Activated CD4-positive, CD25-positive, alpha-beta regulatory T cell treated with anti-CD3 and anti-CD28 coated beads, Interleukin-2, amount 50 U/mL, for 24 hours (primary cell): ENCODE data around the gene RBAK.
"Not testable (repeated sequence)": the region's sequence is repeated elsewhere in the genome, so short reads cannot be mapped to it uniquely, and the experiment has no call there.

Source experiments
- ATAC-seq, 2 donors: fragments of 150-1000 bp; cut with Tn5 transposase; one replicate each; pipeline ENCODE4 v1.10.0; 2021; ENCODE audit warnings: mild to moderate bottlenecking in 1 of 2, moderate library complexity in 1 of 2

Gene RBAK

DNA sequence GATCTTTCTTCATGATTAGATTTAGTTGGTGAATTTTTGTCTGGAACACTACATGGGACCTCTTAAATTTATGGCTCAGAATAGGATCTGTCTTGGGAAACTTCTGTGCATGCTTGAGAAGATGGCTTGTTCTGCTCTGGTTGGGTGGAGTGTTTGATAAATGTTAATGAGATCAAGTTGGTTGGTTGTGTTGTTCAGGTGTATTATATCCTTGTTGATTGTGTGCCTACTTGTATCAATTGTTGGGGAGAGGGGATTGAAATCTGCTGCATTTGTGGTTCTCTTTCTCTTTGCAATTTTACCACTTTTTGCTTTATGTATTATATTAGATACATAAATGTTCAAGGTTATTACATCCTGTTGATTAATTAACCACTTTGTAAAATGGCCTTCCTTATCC is 6.1 kb downstream of the RBAK start:
- not testable (repeated sequence) for ATAC-seq

GRCh38 chr7:5053175-5053574 is 7.5 kb downstream of the RBAK start:
- ATAC-seq = no peak

GRCh38 chr7:5063698-5064097 is 18.0 kb downstream of the RBAK start:
- no peak for ATAC-seq

DNA sequence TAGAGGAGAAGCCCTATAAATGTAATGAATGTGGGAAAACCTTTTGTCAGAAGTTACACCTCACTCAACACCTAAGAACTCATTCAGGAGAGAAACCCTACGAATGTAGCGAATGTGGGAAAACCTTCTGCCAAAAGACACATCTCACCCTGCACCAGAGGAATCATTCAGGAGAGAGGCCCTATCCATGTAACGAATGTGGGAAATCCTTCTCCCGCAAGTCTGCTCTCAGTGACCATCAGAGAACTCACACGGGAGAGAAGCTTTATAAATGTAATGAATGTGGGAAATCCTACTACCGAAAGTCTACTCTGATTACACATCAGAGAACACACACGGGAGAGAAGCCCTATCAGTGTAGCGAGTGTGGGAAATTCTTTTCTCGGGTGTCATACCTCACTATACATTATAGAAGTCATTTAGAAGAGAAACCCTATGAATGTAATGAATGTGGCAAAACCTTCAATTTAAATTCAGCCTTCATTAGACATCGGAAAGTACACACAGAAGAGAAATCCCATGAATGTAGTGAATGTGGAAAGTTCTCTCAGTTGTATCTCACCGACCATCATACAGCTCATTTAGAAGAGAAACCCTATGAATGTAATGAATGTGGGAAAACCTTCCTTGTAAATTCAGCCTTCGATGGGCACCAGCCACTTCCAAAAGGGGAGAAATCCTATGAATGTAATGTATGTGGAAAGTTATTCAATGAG is 18.9 kb downstream of the RBAK start:
- ATAC-seq = no peak

DNA sequence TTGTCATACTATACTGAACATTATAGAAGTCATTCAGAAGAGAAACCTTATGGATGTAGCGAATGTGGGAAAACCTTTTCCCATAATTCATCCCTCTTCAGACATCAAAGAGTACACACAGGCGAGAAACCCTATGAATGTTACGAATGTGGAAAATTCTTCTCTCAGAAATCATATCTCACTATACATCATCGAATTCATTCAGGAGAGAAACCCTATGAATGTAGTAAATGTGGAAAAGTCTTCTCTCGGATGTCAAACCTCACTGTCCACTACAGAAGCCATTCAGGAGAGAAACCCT is 19.4 kb downstream of the RBAK start:
- no peak for ATAC-seq

DNA sequence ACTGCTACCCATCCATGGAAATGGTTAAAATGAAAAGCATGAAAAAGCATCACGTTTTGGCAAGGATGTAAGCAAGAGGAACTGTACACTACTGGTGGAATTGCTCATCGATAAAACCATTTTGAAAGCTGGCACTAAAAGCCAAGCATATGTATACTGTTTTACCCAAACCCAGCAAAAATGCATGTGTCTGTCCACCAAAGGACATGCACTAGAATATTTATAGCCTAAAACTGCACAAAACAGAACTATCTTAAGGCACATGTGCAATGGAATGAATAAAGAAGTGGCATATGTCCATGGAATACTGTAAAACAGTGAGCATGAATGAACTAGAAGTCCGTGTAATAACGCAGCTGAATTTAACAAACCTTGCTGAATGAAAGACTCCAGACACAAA is 22.9 kb downstream of the RBAK start:
- no peak for ATAC-seq

DNA sequence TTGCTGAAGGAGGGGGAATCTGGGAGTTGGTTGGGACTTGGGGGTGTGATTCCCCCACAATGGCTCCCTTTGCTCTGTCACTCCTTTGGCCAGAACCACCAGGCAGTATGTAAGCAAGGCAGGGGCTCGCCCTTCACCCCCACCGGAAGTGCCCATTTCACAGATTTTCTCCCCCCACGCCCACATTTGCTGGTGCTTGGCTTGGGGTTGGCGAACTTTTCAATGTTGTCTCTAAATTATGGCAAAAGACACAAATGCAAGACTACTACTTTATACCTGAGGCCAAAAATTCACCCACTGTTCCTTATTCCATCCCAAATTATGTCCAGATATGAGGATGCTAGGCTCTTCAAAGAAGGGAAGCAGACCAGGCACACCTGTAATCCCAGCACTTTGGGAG is 24.5 kb downstream of the RBAK start:
- no peak for ATAC-seq

- ATAC-seq = not testable (repeated sequence)
Measured at GRCh38 chr7:5075187-5075586, 29.5 kb downstream of the RBAK start.

GRCh38 chr7:5077740-5078139 is 32.1 kb downstream of the RBAK start:
- no peak for ATAC-seq

GRCh38 chr7:5082806-5083205 is 37.1 kb downstream of the RBAK start:
- no peak for ATAC-seq

DNA sequence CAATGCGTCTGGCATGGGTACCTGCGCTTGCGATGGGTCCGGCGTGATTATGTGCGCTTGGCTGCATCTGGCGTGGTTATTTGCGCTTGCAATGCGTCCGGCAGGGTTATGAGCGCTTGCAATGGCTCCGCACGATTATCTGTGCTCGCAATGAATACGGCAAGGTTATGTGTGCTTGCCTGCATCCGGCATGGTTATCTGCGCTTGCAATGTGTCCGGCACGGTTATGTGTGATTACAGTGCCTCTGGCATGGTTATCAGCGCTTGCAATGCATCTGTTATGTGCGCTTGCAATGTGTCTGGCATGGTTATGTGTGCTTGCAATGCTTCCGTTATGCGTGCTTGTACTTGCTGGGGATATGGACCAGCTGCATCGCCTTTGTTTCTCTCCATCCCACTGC is 37.7 kb downstream of the RBAK start:
- no peak for ATAC-seq

DNA sequence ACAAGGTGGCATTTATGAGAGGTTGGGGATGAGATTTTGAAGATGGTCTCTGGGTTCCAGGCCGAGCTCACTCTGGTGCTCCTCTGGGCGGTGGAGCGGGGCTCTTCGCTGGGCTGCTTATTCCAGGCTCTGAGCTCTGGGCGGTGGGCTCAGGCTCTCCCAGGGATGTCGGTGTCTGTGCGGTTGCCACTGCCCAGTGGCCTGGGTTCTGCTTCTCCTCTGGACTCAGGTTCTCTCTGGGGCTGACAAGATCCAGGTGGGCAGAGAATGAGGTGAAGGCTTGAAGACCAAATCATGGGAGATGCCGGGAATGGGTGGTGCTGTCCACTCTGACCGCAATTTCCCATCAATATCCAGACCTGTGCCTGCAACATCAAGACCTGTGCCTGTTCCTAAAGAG is 40.6 kb downstream of the RBAK start:
- no peak for ATAC-seq

DNA sequence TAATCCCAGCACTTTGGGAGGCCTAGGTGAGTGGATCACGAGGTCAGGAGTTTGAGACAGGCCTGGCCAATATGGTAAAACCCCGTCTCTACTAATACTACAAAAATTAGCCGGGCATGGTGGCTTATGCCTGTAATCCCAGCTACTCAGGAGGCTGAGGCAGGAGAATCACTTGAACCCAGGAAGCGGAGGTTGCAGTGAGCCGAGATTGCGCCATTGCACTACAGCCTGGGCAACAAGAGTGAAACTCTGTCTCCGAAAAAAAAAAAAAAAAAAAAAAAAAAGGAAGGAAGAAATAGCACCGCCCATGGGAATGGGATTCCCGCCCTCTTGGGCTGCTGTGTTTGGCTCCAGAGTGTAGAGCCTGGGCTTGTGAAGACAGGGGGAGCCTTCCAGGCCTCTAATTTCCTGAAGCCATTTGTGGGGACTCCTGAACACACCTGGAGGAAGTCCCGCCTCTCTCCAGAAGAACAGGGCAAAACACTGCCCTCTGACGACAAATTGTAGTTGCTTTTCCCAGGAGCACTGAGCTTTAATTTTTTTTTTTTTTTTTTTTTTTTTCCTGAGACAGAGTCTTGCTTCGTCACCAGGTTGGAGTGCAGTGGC is 42.7 kb downstream of the RBAK start:
- ATAC-seq = not testable (repeated sequence)

- ATAC-seq = no peak
Measured at GRCh38 chr7:5088906-5089305, 43.2 kb downstream of the RBAK start.

GRCh38 chr7:5093948-5094347 is 48.3 kb downstream of the RBAK start:
- no peak for ATAC-seq

DNA sequence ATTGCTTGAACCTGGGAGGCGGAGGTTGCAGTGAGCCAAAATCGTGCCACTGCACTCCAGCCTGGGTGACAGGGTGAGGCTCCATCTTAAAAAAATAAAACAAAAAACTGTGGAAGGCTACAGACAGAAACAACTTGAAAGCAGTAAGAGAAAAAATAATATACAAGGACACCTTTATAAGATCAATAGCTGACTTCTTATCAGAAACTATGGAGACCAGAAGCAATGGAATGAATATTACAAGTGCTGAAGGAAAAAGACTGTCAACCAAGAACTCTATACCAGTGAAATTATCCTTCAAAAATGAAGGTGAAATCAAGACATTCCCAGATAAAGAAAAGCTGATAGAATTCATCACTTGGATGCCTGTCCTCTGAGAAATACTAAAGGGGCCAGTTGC is 49.0 kb downstream of the RBAK start:
- ATAC-seq = no peak

DNA sequence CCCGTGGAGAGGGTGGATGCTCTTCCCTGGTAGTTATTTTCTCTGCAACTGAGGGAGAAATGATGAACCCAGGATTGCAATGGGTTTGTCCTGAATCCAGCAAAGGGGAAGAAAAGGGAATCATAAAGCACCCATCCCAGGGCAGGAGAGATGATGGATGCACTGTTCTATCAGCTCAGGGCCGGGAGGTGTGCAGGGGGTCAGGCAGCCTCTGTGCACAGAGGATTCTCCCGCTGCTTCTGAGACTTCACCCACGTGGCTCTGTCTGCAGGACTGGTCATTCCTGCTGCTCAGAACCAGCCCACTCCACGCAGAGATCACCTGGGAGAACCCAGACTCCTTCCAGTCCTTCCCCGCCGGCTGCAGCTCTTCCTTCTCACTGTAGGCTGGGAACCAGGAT is 70.7 kb downstream of the RBAK start:
- ATAC-seq = no peak

DNA sequence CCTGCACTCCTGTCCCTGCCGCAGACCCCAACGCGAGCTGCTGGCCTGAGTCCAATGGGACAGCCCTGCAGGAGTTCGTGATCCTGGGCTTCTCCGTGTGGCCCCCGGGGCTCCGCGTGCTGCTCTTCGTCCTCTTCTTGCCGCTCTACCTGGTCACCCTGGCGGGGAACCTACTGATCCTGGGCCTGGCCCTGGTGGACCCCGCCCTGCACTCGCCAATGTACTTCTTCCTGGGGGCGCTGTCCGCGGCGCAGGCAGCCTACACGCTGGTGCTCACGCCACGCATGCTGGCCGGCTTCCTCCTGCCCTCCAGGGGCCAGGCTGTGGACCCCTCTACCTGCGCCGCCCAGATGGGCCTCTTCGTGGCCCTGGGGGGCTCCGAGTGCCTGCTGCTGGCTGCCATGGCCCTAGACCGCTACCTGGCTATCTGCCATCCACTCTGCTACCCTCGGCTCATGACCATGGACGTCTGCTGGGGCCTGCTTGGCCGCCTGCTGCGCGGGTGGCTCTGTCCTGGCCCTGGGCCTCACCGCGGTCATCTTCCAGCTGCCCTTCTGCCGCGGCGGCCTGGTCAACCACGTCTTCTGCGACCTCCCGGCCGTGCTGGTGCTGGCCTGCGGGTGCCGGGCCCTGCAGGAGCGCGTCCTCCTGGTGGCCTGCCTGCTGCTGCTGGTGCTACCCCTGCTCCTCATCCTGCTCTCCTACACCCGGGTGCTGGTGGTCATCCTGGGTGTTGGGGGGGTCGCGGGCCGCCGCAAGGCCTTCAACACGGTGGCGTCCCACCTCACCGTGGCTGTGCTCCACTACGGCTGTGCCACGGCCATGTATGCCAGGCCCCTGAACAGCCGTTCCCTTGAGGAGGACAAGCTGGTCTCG is 71.7 kb downstream of the RBAK start:
- ATAC-seq = no peak
